Bronchial smooth muscle cell (primary cell): ENCODE data around the gene PAFAH2. TPM values are rescaled to one million over a fixed set of nuclear protein-coding genes. Genes with fewer than 3 reads are reported as not detected.

Experiments
- total RNA-seq: library from RNA; depleted of rRNA; stranded (reverse); fragments of >200 nt; gene quantifications from 2 replicates; pipeline ENCODE4 v1.2.1, GENCODE V29; 2014

PAFAH2 gene
- 5.2 and 6.1 TPM in 2 replicates for total RNA-seq

GRCh38 chr1:25997828-25998761 is at the start of gene PAFAH2:
Gene PAFAH2, minus strand, starts transcription at chr1:25998063. Its CDS starts 7,247 bp downstream, at chr1:25990816.

GRCh38 chr1:26045722-26046245 is 47.9 kb upstream of the PAFAH2 start, which contains the start of gene SLC30A2:
Gene SLC30A2, minus strand, starts transcription at chr1:26046118. Its CDS starts 222 bp downstream, at chr1:26045896.

DNA sequence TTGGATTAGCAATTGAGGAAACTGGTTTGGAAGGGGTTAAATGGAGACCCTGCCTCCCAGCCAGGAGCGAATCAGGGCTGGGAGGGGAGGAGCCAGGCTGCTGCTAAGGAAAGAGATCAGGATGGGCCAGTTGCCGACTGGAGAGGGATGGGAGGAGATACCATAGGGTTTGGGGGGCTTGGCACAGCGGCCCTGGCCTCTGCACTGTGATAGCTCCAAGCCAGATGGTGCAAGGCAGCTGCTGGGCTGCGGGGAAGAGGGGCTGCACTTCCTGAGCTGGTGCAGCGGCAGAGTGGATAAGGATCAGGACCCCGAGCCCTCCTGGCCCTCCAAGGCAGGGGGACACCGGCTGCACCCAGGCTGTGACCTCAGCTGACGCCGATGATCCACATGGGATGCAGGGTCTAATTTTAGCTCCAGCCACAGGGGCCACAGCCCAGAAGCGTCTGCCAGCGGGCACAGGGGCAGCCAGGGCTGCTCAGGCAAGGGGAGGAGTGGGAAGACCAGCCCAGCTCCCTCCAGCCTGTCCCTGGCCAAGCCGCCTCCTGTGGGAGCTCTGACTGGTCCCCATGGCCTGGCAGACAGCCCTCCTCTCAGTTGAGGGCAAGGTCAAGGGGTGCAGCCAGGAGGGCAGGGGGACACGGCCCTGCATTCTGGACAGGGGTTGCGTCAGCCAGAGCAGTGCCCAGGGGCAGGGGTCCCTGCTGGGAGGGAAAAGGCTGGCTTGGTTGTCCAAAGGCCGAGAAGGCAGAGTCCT is 24.0 kb upstream of the PAFAH2 start, which contains the start of gene EXTL1:
EXTL1 (plus strand) TSS at position 129 of the 757 bp plus-strand sequence. CDS start 872 bp downstream, outside the sequence.

Other genes with a start within 250 kb of the PAFAH2 start
- 7.6 and 10.2 TPM in 2 replicates for gene SELENON, start 197.9 kb downstream of the PAFAH2 start, total RNA-seq
- gene MTFR1L, start 178.1 kb downstream of the PAFAH2 start, total RNA-seq = 32.0 and 34.7 TPM in 2 replicates
- gene AUNIP, start 138.6 kb downstream of the PAFAH2 start, total RNA-seq = 0.09 and 0.32 TPM in 2 replicates
- gene PAQR7, start 122.4 kb downstream of the PAFAH2 start, total RNA-seq = 12.3 and 13.4 TPM in 2 replicates
- 13.4 and 47.1 TPM in 2 replicates for gene STMN1, start 91.6 kb downstream of the PAFAH2 start, total RNA-seq
- gene EXTL1, start 23.7 kb upstream of the PAFAH2 start, total RNA-seq = 0.09 and 0.47 TPM in 2 replicates
- not detected in 2 replicates for gene SLC30A2, start 48.1 kb upstream of the PAFAH2 start, total RNA-seq
- not detected in 2 replicates for gene TRIM63, start 69.6 kb upstream of the PAFAH2 start, total RNA-seq
- 3.4 and 3.9 TPM in 2 replicates for gene PDIK1L, start 113.8 kb upstream of the PAFAH2 start, total RNA-seq
- not detected in 2 replicates for gene FAM110D, start 161.0 kb upstream of the PAFAH2 start, total RNA-seq
- not detected in 2 replicates for gene C1orf232, start 170.9 kb upstream of the PAFAH2 start, total RNA-seq
- 16.1 and 25.8 TPM in 2 replicates for gene ZNF593, start 171.8 kb upstream of the PAFAH2 start, total RNA-seq
- not detected in 2 replicates for gene ZNF593OS, start 173.8 kb upstream of the PAFAH2 start, total RNA-seq
- gene CNKSR1, start 179.4 kb upstream of the PAFAH2 start, total RNA-seq = not detected in 2 replicates
- gene CATSPER4, start 192.5 kb upstream of the PAFAH2 start, total RNA-seq = not detected in 2 replicates
- 2.7 and 3.8 TPM in 2 replicates for gene CEP85, start 236.1 kb upstream of the PAFAH2 start, total RNA-seq